Stimulated activated effector memory CD8-positive, alpha-beta T cell treated with anti-CD3 and anti-CD28 coated beads, Interleukin-12 subunit alpha, Interleukin-12 subunit beta, amount 100 ng/mL, for 72 hours (primary cell): ENCODE measurements around the gene FAAP20.

ENCODE experiments used
- ATAC-seq: fragments of 150-1000 bp; cut with Tn5 transposase; 2 replicates; pipeline ENCODE4 v1.10.0; 2021
- DNase-seq, 2 donors: peaks; one replicate each; pipeline ENCODE4 v3.0.0; 2021 to 2022; ENCODE audit warnings: low spot score in 2 of 2
- H3K27ac Mint-ChIP-seq: one replicate; pipeline ENCODE4 v1.8.0; 2022; ENCODE audit warnings: mild to moderate bottlenecking, mixed read lengths
- H3K36me3 Mint-ChIP-seq: one replicate; pipeline ENCODE4 v1.8.0; 2022; ENCODE audit warnings: mild to moderate bottlenecking, mixed read lengths
- H3K4me1 Mint-ChIP-seq: one replicate; pipeline ENCODE4 v1.8.0; 2022; ENCODE audit warnings: mixed read lengths
- H3K4me3 Mint-ChIP-seq: one replicate; pipeline ENCODE4 v1.8.0; 2022; ENCODE audit warnings: mild to moderate bottlenecking, mixed read lengths
- H3K9me3 Mint-ChIP-seq: one replicate; pipeline ENCODE4 v1.8.0; 2022; ENCODE audit warnings: mixed read lengths

FAAP20 gene, protein sequence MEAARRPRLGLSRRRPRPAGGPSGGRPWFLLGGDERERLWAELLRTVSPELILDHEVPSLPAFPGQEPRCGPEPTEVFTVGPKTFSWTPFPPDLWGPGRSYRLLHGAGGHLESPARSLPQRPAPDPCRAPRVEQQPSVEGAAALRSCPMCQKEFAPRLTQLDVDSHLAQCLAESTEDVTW

DNA sequence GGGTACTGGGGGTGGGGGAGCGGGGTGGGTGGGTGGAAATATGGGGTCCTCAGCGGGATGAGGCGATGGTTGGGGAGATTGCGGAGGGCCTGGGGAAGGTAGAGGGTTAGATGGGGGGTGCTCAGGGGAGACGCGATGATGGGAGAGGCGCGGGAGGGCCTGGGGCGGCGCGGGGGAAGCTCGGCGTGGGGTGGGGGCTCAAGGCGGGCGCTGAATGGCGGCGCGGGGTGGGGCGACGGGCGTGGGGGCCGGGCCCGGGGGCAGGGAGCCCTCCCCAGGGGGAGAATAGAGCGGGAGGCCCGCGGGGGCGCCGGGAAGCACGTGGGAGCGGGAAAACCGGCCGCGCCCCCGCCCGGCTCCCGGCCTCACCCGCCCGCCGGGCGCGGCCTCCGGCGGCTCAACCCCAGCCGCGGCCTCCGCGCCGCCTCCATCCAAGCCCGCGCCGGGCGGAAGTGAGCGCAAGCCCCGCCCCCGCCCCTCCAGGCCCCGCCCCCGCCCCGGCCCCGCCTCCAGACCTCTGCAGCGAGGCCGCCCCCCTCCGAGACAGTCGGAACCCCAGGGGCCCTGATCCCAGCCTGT lies at the start of gene FAAP20:
TSS of gene FAAP20 (minus strand) at position 454 of the 579 bp plus-strand sequence. CDS start at position 431, 23 bp downstream.
- DNase-seq: no peak
- H3K4me3 Mint-ChIP-seq: peak within 1 kb of the TSS; percentile 81
- H3K4me1 Mint-ChIP-seq: peaks cover 28% of the 10 kb centered on the region

DNA sequence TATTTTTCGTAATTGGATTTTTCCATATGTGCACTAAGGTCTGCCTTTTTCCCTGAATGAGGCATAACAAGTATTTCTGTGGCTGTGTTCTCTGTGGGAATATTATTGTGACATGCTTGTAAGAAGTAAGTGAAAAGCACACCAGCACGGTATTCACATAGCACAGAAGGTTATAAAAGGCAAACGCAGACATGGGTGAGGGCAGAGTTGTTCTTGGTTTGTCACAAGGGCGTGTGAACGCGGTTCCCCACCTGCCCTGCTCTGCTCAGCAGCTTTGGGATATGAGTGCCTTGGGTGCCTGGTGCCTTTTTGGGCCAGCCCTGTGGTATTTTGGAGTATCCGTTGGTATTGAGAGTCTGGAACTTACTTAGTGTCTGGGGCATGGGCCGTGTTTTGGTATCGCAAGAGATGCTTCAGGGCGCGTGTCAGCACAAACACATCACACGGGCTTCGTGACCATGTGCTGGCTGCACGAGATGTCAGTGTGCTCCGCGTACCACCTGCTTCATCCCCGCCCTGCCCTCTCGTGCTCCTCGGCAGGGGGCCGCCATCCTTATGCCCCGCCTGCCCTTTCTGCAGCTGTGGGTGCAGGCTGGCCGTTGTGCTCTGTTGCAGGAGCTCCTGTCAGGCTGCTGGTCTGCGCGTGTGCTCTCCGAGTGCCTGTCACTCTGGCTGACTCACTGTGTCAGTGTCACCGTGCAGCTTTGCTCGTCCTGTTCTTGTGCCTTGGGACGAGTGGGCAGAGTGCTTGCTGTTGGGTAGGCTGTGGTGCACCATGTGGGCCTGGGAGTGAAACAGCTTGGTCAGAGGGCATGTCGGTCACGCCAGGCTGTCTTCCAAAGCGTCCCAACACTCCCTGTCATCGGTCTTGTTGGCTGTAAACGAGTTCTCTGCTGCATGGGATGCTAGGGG lies 48.5 kb upstream of the FAAP20 start:
- peak; percentile 69 for ATAC-seq
- DNase-seq: no peak
- Mint-ChIP-seq H3K4me3 (peak overlapping the region; percentile 17), H3K9me3 (no peaks in the 10 kb centered on the region), H3K36me3 (peaks cover 23% of the 10 kb centered on the region), H3K27ac (peak overlapping the region; percentile 60), H3K4me1 (peaks cover 60% of the 10 kb centered on the region)

More for the DNA sequence above, at the start of gene FAAP20:
- Mint-ChIP-seq H3K36me3 (peaks cover 26% of the 10 kb centered on the region), H3K9me3 (no peaks in the 10 kb centered on the region), H3K27ac (peak within 1 kb of the TSS; percentile 89)
- ATAC-seq: peak; percentile 66

DNA sequence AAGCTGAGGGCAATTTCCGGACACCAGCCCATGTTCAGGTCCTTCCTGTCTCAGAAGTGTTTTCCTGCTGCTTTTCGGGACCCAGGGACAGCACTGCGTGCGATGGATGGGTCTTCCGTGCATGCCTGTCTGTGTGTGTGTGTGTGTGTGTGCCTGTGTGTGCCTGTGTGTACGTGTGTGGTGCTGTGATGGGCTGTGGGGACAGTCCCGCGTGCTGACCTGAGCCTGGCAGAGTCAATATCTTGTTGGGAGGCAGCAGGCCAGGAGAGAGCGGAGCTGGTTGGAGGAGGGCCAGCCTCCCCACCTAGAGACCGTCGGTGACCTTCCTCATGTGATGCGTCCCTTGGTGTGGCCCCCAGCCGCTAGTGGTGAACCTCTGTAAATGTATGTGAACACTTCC lies 47.2 kb upstream of the FAAP20 start:
- Mint-ChIP-seq H3K4me1 (peaks cover 65% of the 10 kb centered on the region), H3K4me3 (no peak overlapping the region), H3K36me3 (peaks cover 23% of the 10 kb centered on the region), H3K9me3 (no peaks in the 10 kb centered on the region), H3K27ac (no peak overlapping the region)
- no peak for DNase-seq
- ATAC-seq: no peak

DNA sequence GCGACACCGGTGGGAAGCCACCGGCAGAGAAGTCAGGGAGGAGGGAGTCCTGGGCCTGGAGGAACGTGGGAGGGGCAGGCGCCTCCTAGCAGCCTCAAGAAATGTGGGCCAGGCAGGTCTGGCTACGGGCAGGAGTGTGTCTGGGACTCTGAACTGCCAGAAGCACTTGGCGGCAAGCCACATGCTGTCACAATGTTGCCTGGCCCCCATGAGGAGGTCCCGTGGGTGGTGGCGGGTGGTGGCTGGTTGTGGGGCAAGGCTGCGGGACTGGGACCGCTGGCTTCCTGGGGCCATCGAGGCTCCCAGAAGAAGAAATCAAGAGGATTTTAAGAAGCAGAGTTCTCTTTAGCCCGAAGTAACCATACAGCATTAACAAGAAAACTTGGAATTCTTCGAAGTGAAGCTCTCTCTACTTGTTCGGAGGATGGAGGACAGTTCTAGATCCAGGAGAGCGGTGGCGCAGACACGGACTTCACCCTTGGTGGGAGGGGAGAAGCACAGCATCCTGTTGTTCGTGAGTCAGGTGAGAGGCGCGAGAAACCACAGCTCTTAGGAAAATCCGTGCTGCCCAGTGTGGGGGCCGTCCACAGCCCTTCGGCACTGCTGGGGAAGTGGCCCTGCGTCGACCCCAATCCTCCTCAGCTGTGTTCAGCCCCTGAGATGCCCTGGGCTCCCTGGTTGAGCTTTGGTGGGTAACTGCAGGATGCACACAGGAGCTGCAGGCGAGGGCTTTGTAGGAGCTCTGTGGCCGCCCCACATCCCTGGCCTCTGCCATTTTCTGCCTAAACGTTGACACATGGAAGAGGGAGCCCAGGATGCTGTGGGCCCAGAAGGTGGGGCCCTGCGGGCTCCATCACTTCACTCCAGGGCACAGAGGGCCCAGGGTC lies 45.9 kb upstream of the FAAP20 start:
- Mint-ChIP-seq H3K36me3 (peaks cover 23% of the 10 kb centered on the region), H3K9me3 (no peaks in the 10 kb centered on the region), H3K27ac (peak overlapping the region; percentile 74), H3K4me1 (peaks cover 65% of the 10 kb centered on the region), H3K4me3 (peak overlapping the region; percentile 10)
- DNase-seq: no peak
- peak; percentile 14 for ATAC-seq

DNA sequence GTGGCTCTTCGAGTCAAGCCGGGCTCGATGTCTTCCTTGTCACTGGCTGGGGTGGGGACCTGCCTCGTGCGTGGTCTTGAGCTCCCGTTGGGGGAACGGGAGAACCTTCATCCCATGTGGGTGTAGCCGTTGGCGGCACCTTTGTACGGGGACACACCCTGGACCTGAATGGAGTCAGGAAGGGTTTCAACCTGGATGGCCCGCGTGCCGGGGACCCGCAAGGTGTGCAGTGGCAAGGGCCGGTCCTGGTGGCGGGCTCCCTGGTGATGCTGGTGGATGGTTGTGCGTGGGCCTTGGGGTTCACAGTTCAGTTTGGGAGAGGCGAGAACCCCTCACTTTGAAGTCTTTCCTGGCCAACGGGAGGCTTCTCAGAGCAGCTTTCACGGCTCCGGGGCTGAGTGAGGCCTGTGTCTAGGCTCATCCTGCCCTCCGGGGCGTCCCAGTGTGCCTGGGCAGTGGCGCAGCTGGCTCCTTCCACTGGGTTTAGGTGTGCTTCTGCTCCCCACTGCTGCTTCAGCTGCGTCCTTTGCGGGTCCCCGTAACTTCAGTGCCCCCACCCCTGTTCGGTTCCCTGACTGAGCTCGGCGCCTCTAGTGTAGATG lies 44.9 kb upstream of the FAAP20 start:
- DNase-seq (no peak), ATAC-seq (no peak)
- H3K4me1 Mint-ChIP-seq: peaks cover 72% of the 10 kb centered on the region
- H3K36me3 Mint-ChIP-seq: peaks cover 23% of the 10 kb centered on the region
- H3K27ac Mint-ChIP-seq: peak overlapping the region; percentile 74
- H3K9me3 Mint-ChIP-seq: no peaks in the 10 kb centered on the region
- H3K4me3 Mint-ChIP-seq: peak overlapping the region; percentile 10

DNA sequence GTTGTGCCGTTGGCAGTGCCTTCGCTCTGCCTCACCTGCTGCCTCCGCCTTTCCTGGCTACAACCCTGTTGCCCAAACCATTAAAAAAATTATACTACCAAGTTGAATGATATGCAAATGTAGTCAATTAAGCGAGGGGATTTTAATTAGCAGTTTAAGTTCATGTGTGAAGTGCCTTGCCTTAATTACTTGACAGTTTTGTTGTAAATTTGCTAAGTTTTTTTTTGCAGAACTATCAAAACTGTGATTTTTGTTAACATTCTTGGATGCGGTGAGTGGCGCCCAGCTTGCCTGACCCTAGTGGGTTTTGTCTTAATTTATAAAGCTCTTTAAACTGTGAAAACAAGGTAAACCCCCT lies 44.4 kb upstream of the FAAP20 start:
- peaks cover 77% of the 10 kb centered on the region for H3K4me1 Mint-ChIP-seq
- H3K27ac Mint-ChIP-seq: peak overlapping the region; percentile 74
- ATAC-seq (no peak), DNase-seq (no peak)
- H3K9me3 Mint-ChIP-seq: no peaks in the 10 kb centered on the region
- H3K36me3 Mint-ChIP-seq: peaks cover 23% of the 10 kb centered on the region
- H3K4me3 Mint-ChIP-seq: no peak overlapping the region

DNA sequence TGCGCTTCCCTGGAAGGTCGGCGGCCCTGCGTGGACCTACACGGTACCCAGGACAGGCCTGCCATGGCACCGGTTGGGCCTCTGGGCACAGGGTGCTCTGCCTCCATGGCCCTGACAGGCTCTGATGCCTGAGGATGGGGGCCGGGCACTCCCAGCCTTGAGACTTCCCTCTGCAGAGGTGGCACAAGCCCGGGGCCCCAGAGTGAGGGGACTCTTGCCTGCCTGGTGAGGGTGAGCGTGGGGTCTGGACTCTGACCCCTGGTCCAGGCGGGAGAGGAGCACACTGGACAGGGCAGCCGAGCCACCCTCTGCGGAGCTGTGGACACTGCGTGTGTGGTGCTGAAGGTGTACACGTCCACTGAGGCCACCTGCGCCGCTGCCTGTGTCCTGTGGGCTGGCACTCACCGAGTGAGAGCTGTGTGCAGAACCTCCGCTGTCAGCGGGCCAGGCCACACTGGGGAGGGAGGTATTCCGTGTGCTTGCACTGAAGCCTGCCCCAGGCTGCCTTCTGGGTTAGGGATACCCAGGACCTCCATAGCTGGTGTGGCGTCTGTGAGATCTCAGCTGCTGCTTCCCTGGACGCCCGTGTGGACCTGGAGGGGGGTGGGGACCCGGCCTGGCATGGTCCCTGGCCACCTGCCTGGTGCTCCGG lies 43.9 kb upstream of the FAAP20 start:
- no peak overlapping the region for H3K27ac Mint-ChIP-seq
- H3K4me1 Mint-ChIP-seq: peaks cover 78% of the 10 kb centered on the region
- ATAC-seq (no peak), DNase-seq (no peak)
- no peak overlapping the region for H3K4me3 Mint-ChIP-seq
- no peaks in the 10 kb centered on the region for H3K9me3 Mint-ChIP-seq
- peaks cover 26% of the 10 kb centered on the region for H3K36me3 Mint-ChIP-seq

DNA sequence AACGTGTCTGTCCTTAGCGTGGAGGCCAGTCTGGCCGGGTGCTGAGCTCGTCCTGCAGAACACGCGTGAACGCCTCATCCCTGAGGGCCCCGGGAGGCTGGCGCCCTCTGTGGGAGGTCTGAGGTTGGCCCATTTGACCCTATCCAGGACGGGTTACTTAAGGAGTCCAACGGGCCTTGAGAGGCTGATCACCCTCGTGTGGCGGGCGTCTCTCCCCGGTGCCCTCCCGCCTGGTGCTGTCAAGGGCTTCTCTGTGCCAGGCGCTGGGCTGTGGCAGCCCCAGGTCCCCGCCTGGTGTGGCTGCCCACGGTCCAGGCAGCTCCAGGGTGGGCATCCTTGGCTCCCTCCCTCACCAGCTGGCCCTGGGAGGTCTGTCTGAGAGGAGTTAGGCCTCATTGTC lies 43.2 kb upstream of the FAAP20 start:
- H3K27ac Mint-ChIP-seq: peak overlapping the region; percentile 58
- no peak for ATAC-seq
- peak overlapping the region; percentile 30 for H3K4me3 Mint-ChIP-seq
- peaks cover 78% of the 10 kb centered on the region for H3K4me1 Mint-ChIP-seq
- DNase-seq: no peak
- no peaks in the 10 kb centered on the region for H3K9me3 Mint-ChIP-seq
- H3K36me3 Mint-ChIP-seq: peaks cover 28% of the 10 kb centered on the region

DNA sequence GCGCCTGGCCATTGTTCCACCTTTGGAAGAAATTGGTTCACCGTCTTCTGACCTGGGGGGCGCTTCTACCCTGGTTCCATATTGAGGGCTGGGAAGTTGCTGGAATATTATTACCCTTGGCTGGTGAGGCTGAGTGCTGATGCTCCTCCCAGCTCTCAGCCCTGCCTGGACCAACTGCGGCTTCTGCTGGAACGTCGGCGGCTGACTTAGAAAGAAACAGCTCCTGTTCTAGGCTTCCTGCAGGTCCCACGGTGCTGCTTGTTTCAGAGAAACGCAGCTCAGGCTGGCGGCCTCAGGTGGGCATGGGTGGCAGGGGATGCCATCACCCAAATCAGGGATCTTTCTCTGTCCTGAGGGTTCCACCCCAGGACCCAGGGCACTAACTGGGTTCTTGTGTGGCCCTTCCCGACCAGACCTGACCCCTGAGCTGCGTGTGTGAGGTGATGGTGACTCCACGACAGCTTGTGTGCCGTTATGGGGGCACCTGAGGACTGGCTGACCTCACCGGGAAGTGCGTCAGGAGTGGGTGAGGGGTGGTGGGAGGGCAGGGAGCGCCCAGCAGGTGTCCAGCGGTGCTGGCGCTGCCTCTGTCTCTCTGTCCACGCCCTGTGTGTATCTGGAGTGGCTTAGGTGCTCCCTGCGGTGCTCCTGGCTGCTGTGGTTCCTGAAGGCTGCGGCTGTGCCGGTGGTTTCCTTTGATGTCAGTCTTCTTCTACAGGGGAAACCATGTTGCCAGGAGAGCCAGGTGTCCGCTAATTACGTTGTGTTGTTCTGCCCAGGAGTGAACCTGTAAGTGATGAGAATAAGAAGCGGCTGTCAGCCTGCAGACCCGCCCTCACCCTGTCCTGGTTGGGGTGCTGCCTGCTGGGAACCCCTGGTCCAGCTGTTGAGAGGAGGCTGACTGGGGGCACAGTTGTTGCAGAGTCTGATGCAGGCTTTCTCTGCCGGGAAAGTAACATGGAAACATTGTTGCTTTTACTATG lies 42.4 kb upstream of the FAAP20 start:
- peak overlapping the region; percentile 58 for H3K27ac Mint-ChIP-seq
- peaks cover 27% of the 10 kb centered on the region for H3K36me3 Mint-ChIP-seq
- DNase-seq (no peak), ATAC-seq (no peak)
- H3K9me3 Mint-ChIP-seq: no peaks in the 10 kb centered on the region
- peaks cover 78% of the 10 kb centered on the region for H3K4me1 Mint-ChIP-seq
- H3K4me3 Mint-ChIP-seq: peak overlapping the region; percentile 30

DNA sequence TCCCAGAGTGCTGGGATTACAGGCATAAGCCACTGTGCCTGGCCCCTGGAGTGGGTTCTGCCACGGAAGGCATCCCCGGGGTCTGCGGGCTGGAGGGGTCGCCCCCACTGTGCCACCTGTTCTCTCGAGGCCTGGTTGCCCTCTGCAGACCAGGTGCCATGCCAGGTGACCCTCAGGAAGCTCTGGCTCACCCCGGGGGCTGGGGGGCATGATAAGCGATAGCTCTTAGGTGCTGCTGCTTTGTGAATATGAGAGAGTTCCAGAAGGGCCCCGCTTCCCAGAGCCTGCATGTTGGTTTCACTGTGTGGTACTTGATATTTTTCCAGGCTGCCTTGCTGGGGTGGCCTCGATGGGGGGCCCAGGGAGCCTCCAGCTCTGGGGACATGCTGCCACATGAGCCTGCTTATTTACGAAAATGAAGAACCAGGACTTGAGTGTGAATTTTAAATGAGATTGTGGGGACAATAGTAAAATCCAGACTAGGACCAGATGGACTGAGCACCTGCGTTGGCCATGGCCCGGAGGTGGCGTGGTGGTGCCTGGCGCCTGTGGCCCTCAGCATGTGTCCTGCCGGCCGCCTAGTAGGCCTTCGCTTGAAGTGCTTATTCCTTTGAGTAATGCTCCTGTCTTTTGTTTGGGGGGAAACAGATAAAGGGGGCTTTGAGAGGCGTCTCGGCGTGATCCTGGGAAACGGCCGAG lies 40.9 kb upstream of the FAAP20 start:
- peak overlapping the region; percentile 91 for H3K27ac Mint-ChIP-seq
- no peak for DNase-seq
- peaks cover 27% of the 10 kb centered on the region for H3K36me3 Mint-ChIP-seq
- H3K9me3 Mint-ChIP-seq: no peaks in the 10 kb centered on the region
- H3K4me3 Mint-ChIP-seq: peak overlapping the region; percentile 93
- peaks cover 84% of the 10 kb centered on the region for H3K4me1 Mint-ChIP-seq
- ATAC-seq: no peak

DNA sequence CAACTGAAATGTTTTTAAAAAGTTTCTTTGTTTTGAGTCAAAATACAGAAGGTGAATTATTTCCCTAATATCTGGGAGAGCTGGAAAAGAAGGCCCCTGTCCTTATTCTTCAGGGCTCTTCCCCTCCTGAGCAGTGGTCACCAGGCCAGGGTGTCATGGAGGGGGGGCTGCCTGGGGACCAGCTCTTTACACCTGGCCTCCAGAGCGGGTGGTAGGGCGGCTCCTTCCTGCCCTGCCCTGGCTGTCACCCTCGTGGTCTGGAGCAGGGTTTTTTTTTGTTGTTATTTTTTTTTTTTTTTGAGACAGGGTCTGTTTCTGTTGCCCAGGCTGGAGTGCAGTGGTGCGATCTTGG lies 40.2 kb upstream of the FAAP20 start:
- H3K4me3 Mint-ChIP-seq: peak overlapping the region; percentile 93
- ATAC-seq (peak; percentile 33), DNase-seq (no peak)
- peaks cover 81% of the 10 kb centered on the region for H3K4me1 Mint-ChIP-seq
- H3K9me3 Mint-ChIP-seq: no peaks in the 10 kb centered on the region
- peaks cover 33% of the 10 kb centered on the region for H3K36me3 Mint-ChIP-seq
- H3K27ac Mint-ChIP-seq: peak overlapping the region; percentile 91

DNA sequence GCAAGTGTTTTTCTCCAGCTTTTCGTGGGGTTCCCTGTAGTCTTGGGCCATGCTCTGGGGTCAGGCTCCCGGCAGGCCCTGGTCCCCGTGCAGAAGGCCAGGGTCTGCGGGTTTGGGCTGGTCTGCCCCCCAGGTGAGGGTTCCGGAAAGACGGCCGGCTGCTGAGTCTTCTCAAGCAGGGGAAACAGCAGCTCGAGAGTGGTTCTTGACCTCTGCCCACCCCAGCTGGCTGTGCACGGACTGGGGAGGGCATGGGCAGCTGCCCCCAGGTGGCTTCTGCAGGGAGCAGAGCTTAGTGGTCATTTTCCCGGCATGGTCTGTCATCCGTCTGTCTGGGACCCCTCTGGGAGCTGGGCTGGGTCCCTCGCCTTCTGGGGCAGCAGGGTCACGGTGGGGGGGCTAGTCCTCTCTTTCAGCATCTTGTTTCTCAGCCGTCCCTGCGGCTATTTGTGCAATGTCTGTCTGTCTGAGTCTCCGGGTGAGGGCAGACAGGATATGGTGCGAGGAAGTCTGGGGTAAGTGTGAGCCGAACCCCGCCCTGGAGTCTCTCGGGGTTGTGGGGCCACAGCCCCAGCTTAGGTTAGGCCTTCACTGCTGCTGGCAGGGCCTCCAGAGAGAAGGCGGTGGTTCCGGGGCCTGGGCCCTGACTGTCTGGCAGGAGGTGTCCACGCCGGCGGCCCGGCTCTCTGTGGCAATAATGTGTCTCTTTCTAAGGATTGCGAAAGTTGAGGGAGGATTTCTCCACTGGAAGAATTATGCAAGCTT lies 39.6 kb upstream of the FAAP20 start:
- Mint-ChIP-seq H3K4me3 (peak overlapping the region; percentile 93), H3K9me3 (no peaks in the 10 kb centered on the region), H3K27ac (peak overlapping the region; percentile 91), H3K36me3 (peaks cover 39% of the 10 kb centered on the region), H3K4me1 (peaks cover 81% of the 10 kb centered on the region)
- ATAC-seq (peak; percentile 84), DNase-seq (peak in 1 of 2 donors; percentile 76)
